ENCODE measurements around the gene LRMDA.

- no peak for TF ChIP-seq CTCF (IDR thresholded peaks at IDR 0.05)
- no peak for TF ChIP-seq POLR2A (IDR thresholded peaks at IDR 0.05)
Observed at GRCh38 chr10:76231286-76231934, 800.0 kb downstream of the LRMDA start.
